Testis (tissue), 3 donors: ENCODE measurements around the gene ACSM2B. TPM values are rescaled to one million over a fixed set of nuclear protein-coding genes. Genes with fewer than 3 reads are reported as not detected.
"Not testable (repeated sequence)": the region's sequence is repeated elsewhere in the genome, so short reads cannot be mapped to it uniquely, and the experiment has no call there.

ENCODE experiments used
- DNase-seq: peaks from one replicate; pipeline ENCODE4 v3.0.0-alpha.2; 2019
- H3K27ac ChIP-seq, 2 donors: fragments of 200-600 bp; sonication (generic); one replicate each; pipeline ENCODE4 v1.5.1; 2019
- H3K27me3 ChIP-seq: fragments of 200-600 bp; sonication (generic); one replicate; pipeline ENCODE4 v1.5.1; 2019
- H3K36me3 ChIP-seq: fragments of 200-600 bp; sonication (generic); one replicate; pipeline ENCODE4 v1.5.1; 2017; ENCODE audit warnings: low read depth; ENCODE audit errors: missing control alignments
- H3K4me1 ChIP-seq: fragments of 200-600 bp; sonication (generic); one replicate; pipeline ENCODE4 v1.5.1; 2019
- H3K4me3 ChIP-seq, 2 donors: fragments of 200-600 bp; sonication (generic); one replicate each; pipeline ENCODE4 v1.5.1; 2017 to 2019
- H3K9me3 ChIP-seq: fragments of 200-600 bp; sonication (generic); one replicate; pipeline ENCODE4 v1.5.1; 2017
- CTCF ChIP-seq, 3 experiments: fragments of 450-650 bp in 2 of 3; fragments of 200-600 bp in 1 of 3; sonication (generic) in 1 of 3; IDR thresholded peaks; one replicate each; pipeline ENCODE4 v1.5.1; 2016 to 2019; ENCODE audit warnings: antibody characterized with exemption in 3 of 3, mild to moderate bottlenecking in 2 of 3, moderate library complexity in 1 of 3
- POLR2A ChIP-seq: fragments of 450-650 bp; IDR thresholded peaks from one replicate; pipeline ENCODE4 v1.6.1; 2017; ENCODE audit warnings: antibody characterized with exemption, mild to moderate bottlenecking, moderate library complexity
- WGBS, 2 donors: methylation state at CpG; one replicate each; pipeline ENCODE4 v1.1.5; 2018; 5-methylcytosine and 5-hydroxymethylcytosine counted together
- intact Hi-C: fragments of 100-400 bp; cut with DNase I; formaldehyde crosslinking; loops from one replicate; pipeline ENCODE4 v1.15.1; 2023; ENCODE audit warnings: low total_unique reads
- polyA plus RNA-seq: library from polyadenylated mRNA; stranded (reverse); fragments of 350-450 nt; fragmentation: Illumina TruSeq; extraction: RNeasy Lipid Tissue Mini Kit (QIAGEN cat#74804); gene quantifications from one replicate; pipeline ENCODE4 v1.2.3, GENCODE V29; 2014; ENCODE audit warnings: low read depth, low replicate concordance; ENCODE audit not compliant: insufficient read depth
- total RNA-seq, 2 donors: library from RNA; depleted of rRNA; stranded (reverse); fragments of >200 nt; gene quantifications; one replicate each; pipeline ENCODE4 v1.2.3, GENCODE V29; 2016

ACSM2B gene
- total and polyA plus RNA-seq, 3 donors from 2014 or later, result 0.37 to 0.94 (median 0.54) TPM

GRCh38 chr16:20610892-20611349, 34.8 kb upstream of the ACSM2B start:
- no peak for DNase-seq
- Histone ChIP-seq H3K4me1 (no peaks in the 10 kb centered on the region), H3K9me3 (no peaks in the 10 kb centered on the region), H3K4me3 (no peak overlapping the region), H3K36me3 (no peaks in the 10 kb centered on the region), H3K27me3 (no peaks in the 10 kb centered on the region), H3K27ac (no peak overlapping the region)
- intact Hi-C loops, result no loop called here
- no peak for TF ChIP-seq POLR2A
- no peak for TF ChIP-seq CTCF (IDR thresholded peaks at IDR 0.05)
- WGBS, 2 donors, result 82 to 83% methylated on average over 3 to 4 of the region's 4 CpGs

- WGBS, 2 donors, result 74 to 85% methylated on average over 6 of the region's 6 CpGs
- no peak overlapping the region for H3K27ac ChIP-seq
- intact Hi-C loops, result no loop called here
- no peaks in the 10 kb centered on the region for H3K36me3 ChIP-seq
- no peaks in the 10 kb centered on the region for H3K4me1 ChIP-seq
- H3K27me3 ChIP-seq, result no peaks in the 10 kb centered on the region
- no peak for DNase-seq
- no peak for TF ChIP-seq POLR2A
- no peak for TF ChIP-seq CTCF (IDR thresholded peaks at IDR 0.05)
- H3K9me3 ChIP-seq, result no peaks in the 10 kb centered on the region
- no peak overlapping the region for H3K4me3 ChIP-seq
Measured at GRCh38 chr16:20610211-20610891, 34.2 kb upstream of the ACSM2B start.

- H3K4me1 ChIP-seq, DNase-seq, H3K4me3 ChIP-seq, intact Hi-C loops, H3K27me3 ChIP-seq, H3K27ac ChIP-seq, H3K9me3 ChIP-seq, H3K36me3 ChIP-seq: not testable (repeated sequence)
- 50 to 64% methylated on average over 8 to 11 of the region's 11 CpGs for WGBS, 2 donors
Measured at GRCh38 chr16:20602205-20602604, 26.0 kb upstream of the ACSM2B start.

- DNase-seq, H3K4me3 ChIP-seq, H3K4me1 ChIP-seq, H3K27me3 ChIP-seq, intact Hi-C loops, H3K36me3 ChIP-seq, H3K9me3 ChIP-seq, H3K27ac ChIP-seq: not testable (repeated sequence)
- WGBS, 2 donors, result 51 to 63% methylated on average over 5 of the region's 5 CpGs
Measured at GRCh38 chr16:20599475-20599874, 23.3 kb upstream of the ACSM2B start.

- Histone ChIP-seq H3K36me3 (no peaks in the 10 kb centered on the region), H3K4me3 (no peak overlapping the region), H3K4me1 (no peaks in the 10 kb centered on the region), H3K27me3 (no peaks in the 10 kb centered on the region), H3K27ac (no peak overlapping the region), H3K9me3 (no peaks in the 10 kb centered on the region)
- WGBS, 2 donors, result 73% methylated on average over 5 of the region's 5 CpGs
- TF ChIP-seq POLR2A, result no peak
- no peak for TF ChIP-seq CTCF (IDR thresholded peaks at IDR 0.05)
- intact Hi-C loops, result no loop called here
- no peak for DNase-seq
Measured at GRCh38 chr16:20598832-20599469, 22.8 kb upstream of the ACSM2B start.

GRCh38 chr16:20595694-20596093, 19.5 kb upstream of the ACSM2B start:
- DNase-seq, H3K9me3 ChIP-seq, H3K27me3 ChIP-seq, intact Hi-C loops, H3K4me1 ChIP-seq, H3K36me3 ChIP-seq, H3K27ac ChIP-seq, H3K4me3 ChIP-seq: not testable (repeated sequence)
- WGBS, 2 donors, result 86 to 87% methylated on average over 2 of the region's 2 CpGs

GRCh38 chr16:20595068-20595467, 18.9 kb upstream of the ACSM2B start:
- H3K4me3 ChIP-seq, intact Hi-C loops, H3K27me3 ChIP-seq, H3K9me3 ChIP-seq, H3K36me3 ChIP-seq, H3K4me1 ChIP-seq, DNase-seq, H3K27ac ChIP-seq: not testable (repeated sequence)
- 86 to 96% methylated on average over 2 of the region's 2 CpGs for WGBS, 2 donors

- 77 to 95% methylated on average over 1 of the region's 1 CpG for WGBS, 2 donors
- H3K9me3 ChIP-seq, intact Hi-C loops, H3K27me3 ChIP-seq, H3K4me1 ChIP-seq, H3K36me3 ChIP-seq, H3K27ac ChIP-seq, DNase-seq, H3K4me3 ChIP-seq: not testable (repeated sequence)
Measured at GRCh38 chr16:20592780-20593179, 16.6 kb upstream of the ACSM2B start.

GRCh38 chr16:20589486-20589885, 13.3 kb upstream of the ACSM2B start:
- H3K4me3 ChIP-seq, H3K9me3 ChIP-seq, H3K27me3 ChIP-seq, H3K4me1 ChIP-seq, DNase-seq, intact Hi-C loops, H3K36me3 ChIP-seq: not testable (repeated sequence)
- WGBS, 2 donors, result 74 to 75% methylated on average over 5 to 6 of the region's 6 CpGs
- H3K27ac ChIP-seq, result peak overlapping the region in 1 of 2 donors; percentile 29
